IPS-NIHi7 (cell line): ENCODE data around the gene TMIGD3.
A peak's percentile ranks its signal among the peaks of the same experiment; 100 is the strongest.

Experiments used
- DNase-seq: peaks from one replicate; pipeline ENCODE4 v3.0.0; 2012; ENCODE audit warnings: mixed read lengths; ENCODE audit errors: extremely low spot score

TMIGD3 gene

DNA sequence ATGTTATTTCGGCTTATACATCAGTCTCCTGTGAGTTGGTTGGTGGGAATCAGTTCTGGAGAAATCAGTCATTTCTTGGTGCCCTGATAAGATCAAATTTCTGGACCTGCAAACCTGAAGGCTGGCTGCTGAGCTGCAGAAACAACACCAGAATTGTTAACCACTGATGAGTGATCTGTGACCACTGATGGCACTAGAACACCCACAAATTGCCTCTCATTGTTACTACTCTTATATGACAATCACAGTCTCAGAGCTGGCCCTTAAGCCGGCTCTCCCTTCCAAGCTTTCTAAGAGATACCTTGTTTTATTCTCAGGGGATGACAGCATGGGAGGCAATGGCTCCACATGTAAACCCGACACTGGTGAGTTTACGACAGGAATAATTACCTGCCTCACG is 27.7 kb downstream of the TMIGD3 start:
- DNase-seq, result no peak

DNA sequence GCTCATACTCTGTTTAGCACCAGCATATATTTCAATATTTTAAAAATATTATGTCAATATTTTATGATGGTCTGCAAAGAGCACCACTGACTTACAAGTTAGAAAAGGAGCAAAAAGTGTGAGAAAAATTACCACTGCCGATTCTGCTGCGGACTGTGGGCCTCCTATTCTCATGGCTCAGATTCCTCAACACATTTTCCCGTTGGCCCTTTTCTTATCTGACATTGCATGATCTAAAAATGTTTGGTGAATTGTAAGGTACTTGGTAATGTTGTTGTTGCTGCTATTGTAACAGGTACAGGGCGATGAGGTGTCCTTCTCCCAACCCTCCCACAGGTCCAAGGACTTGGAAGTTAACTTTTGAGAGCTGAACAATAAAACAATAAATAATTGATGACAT is 28.9 kb downstream of the TMIGD3 start:
- DNase-seq, result no peak

DNA sequence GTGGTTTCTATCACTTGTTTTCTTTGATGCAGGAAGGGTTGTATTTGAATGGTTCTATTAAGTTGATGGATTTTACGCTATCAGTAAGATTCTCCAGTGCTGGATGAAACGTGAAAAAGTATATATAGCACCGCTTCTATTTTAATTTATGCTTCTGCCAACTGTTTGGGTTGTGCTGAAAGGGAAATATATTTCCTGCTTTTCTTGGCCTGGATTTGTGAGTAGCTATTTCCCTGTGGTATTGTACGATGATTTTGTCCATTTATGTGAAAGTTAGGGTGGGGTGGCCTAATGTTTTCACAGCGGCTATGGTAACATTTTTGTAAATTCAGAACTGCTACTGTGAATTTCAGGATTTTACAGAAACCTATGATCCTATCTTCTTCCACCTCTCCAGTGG is 29.3 kb downstream of the TMIGD3 start:
- DNase-seq, result no peak

- no peak for DNase-seq
Measured at GRCh38 chr1:111471538-111471937, 31.9 kb downstream of the TMIGD3 start.

GRCh38 chr1:111471012-111471411 is 32.4 kb downstream of the TMIGD3 start:
- no peak for DNase-seq

GRCh38 chr1:111470596-111470995 is 32.8 kb downstream of the TMIGD3 start:
- DNase-seq, result no peak

GRCh38 chr1:111469539-111469938 is 33.9 kb downstream of the TMIGD3 start:
- DNase-seq, result no peak

- no peak for DNase-seq
Measured at GRCh38 chr1:111468717-111469100, 34.7 kb downstream of the TMIGD3 start.

- DNase-seq, result no peak
Measured at GRCh38 chr1:111467865-111468716, 35.3 kb downstream of the TMIGD3 start.

- no peak for DNase-seq
Measured at GRCh38 chr1:111466480-111466879, 37.0 kb downstream of the TMIGD3 start.

DNA sequence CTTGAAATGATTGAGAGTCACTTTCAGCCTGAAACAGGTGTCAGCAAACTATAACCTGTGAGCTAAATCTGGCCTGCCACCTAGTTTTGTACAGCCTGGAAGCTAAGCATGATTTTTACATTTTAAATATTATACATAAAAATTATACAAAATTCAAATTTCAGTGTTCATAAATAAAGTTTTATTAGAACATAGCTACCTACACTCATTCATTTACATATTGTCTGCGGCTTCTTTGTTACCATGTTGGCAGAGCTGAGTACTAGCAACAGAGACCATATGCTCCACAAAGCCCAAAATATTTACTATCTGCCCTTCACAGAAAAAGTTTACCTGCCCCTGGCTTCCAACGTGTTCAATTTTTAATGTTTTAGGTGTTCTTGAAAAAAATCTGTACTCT is 37.7 kb downstream of the TMIGD3 start:
- no peak for DNase-seq

DNA sequence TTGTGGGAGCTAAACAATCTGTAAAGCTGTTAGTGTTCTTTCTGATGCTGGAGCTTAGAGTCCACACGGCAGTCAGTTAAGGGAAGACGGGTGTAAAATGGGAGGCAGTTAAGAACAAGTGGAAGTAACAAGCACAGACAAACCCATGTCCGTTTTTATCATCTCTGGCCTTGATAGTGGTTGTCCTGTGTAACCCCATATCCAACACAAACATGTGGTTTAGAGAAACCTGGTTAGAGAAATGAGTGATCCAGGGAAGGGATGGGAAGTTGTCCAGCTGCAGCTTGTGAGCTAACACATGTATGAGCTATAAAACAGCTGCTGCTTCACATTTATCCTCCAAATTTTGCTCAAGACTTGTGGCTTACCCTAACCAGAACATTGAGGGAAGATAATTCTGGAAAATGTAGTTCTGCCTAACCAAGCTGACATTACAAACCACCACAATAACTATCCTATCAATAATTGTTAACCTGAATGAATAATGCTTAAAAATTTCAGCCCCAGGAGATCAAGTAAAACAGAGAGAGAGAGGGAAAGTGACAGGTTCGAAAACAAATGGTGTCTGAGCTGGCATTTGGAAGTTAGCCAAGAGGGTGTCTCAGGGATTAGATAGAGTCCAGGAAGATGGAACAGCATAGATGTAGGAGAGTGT is 40.3 kb downstream of the TMIGD3 start:
- DNase-seq, result no peak

- no peak for DNase-seq
Measured at GRCh38 chr1:111462370-111463028, 40.9 kb downstream of the TMIGD3 start.

DNA sequence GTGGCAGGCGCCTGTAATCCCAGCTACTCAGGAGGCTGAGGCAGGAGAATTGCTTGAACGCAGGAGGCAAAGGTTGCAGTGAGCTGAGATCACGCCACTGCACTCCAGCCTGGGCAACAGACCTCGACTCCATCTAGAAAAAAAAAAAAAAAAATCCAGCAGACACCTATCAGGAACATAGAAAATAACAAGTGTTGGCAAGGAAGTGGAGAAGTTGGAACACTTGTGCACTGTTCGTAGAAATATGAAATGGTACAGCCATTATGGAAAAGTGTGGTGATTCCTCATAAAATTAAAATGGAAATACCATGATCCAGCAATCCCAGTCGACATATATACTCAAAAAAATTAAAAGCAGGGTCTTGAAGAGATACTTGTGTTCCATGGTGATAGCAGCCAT is 41.7 kb downstream of the TMIGD3 start:
- DNase-seq, result no peak

DNA sequence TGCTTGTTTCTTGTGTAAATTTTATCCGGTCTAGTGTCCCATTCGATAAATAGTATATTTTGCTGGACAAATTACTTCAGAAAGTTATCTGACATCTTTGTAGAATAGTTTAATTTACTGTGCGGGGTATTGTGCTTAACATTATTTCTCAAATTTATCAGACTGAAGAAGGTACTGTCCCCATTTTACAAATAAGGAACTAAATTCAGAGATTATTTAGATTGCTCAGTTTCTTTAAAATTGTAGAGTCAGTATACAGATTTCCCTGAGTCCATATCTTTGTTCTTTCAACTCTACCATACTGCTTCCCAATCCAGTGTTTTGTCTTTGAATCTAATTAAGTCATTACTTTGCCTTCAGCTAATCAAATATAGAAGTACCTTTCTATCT is 47.8 kb downstream of the TMIGD3 start:
- no peak for DNase-seq

DNA sequence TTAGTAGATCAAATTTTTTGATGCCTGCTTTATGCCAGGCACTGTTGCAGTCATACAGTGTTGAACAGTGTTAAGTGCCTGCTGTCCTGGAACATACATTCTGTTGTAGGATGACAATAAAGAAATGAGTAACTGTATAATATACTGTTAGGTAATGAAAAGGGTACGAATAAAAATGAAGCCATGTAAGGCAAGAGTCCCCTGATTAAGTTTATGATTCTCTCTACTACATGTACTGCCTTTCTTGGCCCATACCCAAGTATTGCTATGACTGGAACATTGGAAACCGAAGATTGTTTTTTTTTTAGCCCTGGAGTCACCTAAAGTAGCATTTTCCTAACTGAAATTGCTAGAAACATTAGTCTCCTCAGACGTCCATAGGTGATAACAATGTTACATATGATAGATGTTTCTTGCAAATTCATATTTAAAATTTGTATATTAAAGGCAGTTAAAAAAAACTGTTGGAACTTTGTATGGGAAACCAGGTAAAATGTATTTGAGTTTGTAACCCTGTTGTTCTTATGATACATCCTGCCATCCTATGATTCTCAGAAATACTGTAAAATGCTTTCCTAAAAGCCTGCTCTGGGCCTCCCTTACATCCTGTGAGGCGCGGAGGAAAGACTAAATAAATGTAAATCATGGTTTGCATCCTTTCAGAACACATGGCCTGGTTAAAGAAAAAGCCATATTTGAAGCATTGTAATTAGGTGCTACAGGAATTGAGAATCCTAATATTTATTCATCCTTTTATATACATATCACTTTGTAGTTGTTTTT is 48.4 kb downstream of the TMIGD3 start:
- DNase-seq, result no peak

DNA sequence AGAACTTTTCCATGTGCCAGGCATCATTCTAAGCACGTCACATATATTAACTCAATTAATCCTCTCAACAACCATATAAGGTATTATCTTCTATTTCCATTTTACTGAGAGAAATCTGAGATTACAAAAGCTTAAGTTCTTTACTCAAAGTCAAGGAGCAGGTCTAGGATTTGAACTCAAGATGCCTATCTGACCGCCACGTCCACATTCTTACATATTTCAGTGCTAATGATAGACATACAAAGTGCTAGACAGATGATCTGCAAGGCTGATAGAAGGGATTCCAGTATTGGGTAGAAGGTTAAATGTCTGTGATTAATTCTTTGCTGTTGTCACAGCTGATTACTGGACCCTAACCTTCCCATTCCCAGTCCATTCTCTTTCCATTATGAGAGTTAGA is 49.7 kb downstream of the TMIGD3 start:
- DNase-seq, result no peak

GRCh38 chr1:111452581-111452980 is 50.9 kb downstream of the TMIGD3 start:
- no peak for DNase-seq

DNA sequence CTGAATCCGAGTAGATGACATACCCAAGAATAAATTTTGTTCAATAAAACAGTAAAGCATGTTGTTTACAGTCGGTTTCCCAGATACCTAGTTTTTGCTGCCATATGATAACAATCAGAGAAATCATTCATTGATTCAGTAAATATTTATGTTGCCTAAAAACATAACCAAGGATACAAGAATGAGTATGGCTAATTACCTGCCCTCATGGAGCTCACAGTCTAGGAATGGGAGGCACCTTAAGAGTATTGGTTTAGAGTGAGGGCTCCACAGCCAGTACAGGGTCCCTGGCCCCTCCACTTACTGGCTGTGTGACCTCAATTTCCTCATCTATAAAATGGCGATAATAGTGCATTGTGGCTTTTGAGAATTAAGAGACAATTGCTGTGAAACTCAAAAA is 53.2 kb downstream of the TMIGD3 start:
- no peak for DNase-seq

- no peak for DNase-seq
Measured at GRCh38 chr1:111449703-111450017, 53.8 kb downstream of the TMIGD3 start.

DNA sequence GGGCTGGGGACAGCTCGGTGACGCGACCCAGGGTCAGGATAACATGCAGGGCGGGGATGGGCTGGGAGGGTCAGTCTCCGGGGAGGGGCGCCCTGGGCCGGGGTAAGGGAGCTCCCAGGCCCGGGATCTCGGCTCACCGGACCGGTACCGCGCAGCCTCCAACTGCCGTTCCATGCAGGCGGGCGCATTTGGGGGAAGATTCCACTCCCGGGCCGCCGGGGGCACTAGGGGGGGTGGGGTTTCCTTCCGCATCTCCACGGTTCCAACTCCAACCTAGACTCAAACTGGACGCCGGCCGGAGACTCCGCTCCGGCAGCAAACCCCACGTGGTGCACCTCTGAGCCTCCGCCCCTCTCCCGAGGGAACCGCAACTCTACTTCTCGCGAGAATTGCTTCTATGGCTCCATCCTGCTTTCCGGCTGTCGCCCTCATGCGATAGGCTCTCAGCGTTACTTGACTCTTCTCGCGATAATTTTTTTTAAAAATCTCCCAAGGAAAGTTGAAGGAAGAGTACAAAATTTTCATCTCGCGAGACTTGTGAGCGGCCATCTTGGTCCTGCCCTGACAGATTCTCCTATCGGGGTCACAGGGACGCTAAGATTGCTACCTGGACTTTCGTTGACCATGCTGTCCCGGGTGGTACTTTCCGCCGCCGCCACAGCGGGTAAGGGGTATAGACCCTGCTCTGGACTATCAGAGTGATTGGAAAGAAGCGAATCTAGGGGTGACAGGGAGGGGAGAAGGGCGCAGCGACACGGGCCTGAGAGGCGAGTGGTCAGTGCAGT is 54.3 kb downstream of the TMIGD3 start, which contains the start of the genes ATP5PB and WDR77:
Gene ATP5PB (plus strand): TSS at position 547 of the 785 bp plus-strand sequence. CDS start 78 bp downstream, at position 625.
Gene WDR77 (minus strand): TSS at position 339 of the 785 bp plus-strand sequence. CDS start 87 bp downstream, at position 252.
- DNase-seq, result peak; percentile 99
